A673 (cell line): ENCODE results near the gene DOCK8. TPM values are rescaled to one million over a fixed set of nuclear protein-coding genes. Genes with fewer than 3 reads are reported as not detected.

ENCODE experiments used
- BruUV-seq: library from RNA; stranded (reverse); fragments of 400-500 nt; replicated peaks from 2 replicates; lab custom pipeline; 2021; lab: Mats Ljungman, UMichigan
- CTCF ChIA-PET: fragments of 300-600 bp; sonication (Branson Sonifier 250); formaldehyde crosslinking; loops from one replicate; lab custom pipeline; 2022; ENCODE audit warnings: antibody characterized with exemption; lab: Charles Lee
- POLR2A ChIA-PET: fragments of 300-600 bp; sonication (Branson Sonifier 250); formaldehyde crosslinking; loops from one replicate; lab custom pipeline; 2022; ENCODE audit warnings: antibody characterized with exemption; ENCODE audit not compliant: low non-redundant PET; lab: Charles Lee
- DNase-seq: peaks from one replicate; pipeline ENCODE4 v3.0.0-alpha.2; 2015; ENCODE audit warnings: low spot score
- H3K27ac ChIP-seq: fragments of 200-600 bp; sonication (generic); 2 replicates; pipeline ENCODE4 v1.5.1; 2016; ENCODE audit warnings: mixed run types, low read depth, mild to moderate bottlenecking, mixed read lengths, antibody characterized with exemption, low read length; ENCODE audit not compliant: poor library complexity, severe bottlenecking
- H3K27me3 ChIP-seq: fragments of 200-600 bp; sonication (generic); replicated peaks from 2 replicates; pipeline ENCODE4 v1.6.1; 2017; ENCODE audit warnings: mixed run types, low read depth, mild to moderate bottlenecking, mixed read lengths, antibody characterized with exemption, low read length; ENCODE audit not compliant: insufficient read depth, poor library complexity
- H3K36me3 ChIP-seq: fragments of 200-600 bp; sonication (generic); 2 replicates; pipeline ENCODE4 v1.6.1; 2016; ENCODE audit warnings: mixed run types, mild to moderate bottlenecking, mixed read lengths, antibody characterized with exemption, low read length; ENCODE audit not compliant: insufficient read depth, poor library complexity, severe bottlenecking
- H3K4me1 ChIP-seq: fragments of 200-600 bp; sonication (generic); 2 replicates; pipeline ENCODE4 v1.6.1; 2017; ENCODE audit warnings: mixed run types, mild to moderate bottlenecking, mixed read lengths, antibody characterized with exemption, low read length; ENCODE audit not compliant: insufficient read depth, poor library complexity, severe bottlenecking
- H3K4me3 ChIP-seq: fragments of 200-600 bp; sonication (generic); 2 replicates; pipeline ENCODE4 v1.5.1; 2016; ENCODE audit warnings: low read depth, mixed run types, mild to moderate bottlenecking, mixed read lengths, low read length; ENCODE audit not compliant: poor library complexity, severe bottlenecking
- H3K9me3 ChIP-seq: fragments of 200-600 bp; sonication (generic); 2 replicates; pipeline ENCODE4 v1.6.1; 2016; ENCODE audit warnings: mixed run types, low read depth, mild to moderate bottlenecking, mixed read lengths, antibody characterized with exemption, low read length; ENCODE audit not compliant: poor library complexity, severe bottlenecking
- CTCF ChIP-seq: fragments of 300-800, 200-600 bp; sonication (generic); conservative IDR thresholded peaks from 2 replicates; pipeline ENCODE4 v1.5.1; 2017; ENCODE audit warnings: low read depth, mild to moderate bottlenecking, antibody characterized with exemption, low read length, moderate library complexity, mixed read lengths
- EZH2 ChIP-seq: fragments of 200-600 bp; sonication (generic); IDR thresholded peaks from 2 replicates; pipeline ENCODE4 v1.6.1; 2017; ENCODE audit warnings: borderline replicate concordance, low read depth, mild to moderate bottlenecking, mixed read lengths, antibody characterized with exemption, low read length; ENCODE audit not compliant: poor library complexity, severe bottlenecking
- intact Hi-C: fragments of 100-400 bp; cut with micrococcal nuclease; formaldehyde crosslinking; loops from one replicate; pipeline ENCODE4 v1.10.0; 2022; ENCODE audit not compliant: unreplicated experiment
- total RNA-seq: library from RNA; stranded (reverse); gene quantifications from 2 replicates; pipeline ENCODE4 v1.2.3, GENCODE V29; 2021

Gene DOCK8
- total RNA-seq, 1 experiment from 2014 or later = not detected

GRCh38 chr9:224026-224425 lies 9.4 kb downstream of the DOCK8 start:
- intact Hi-C loops = no loop called here
- no TSS peak for BruUV-seq
- CTCF ChIA-PET = no interaction called here
- Histone ChIP-seq H3K36me3 (no peaks in the 10 kb centered on the region), H3K4me1 (peaks cover 3% of the 10 kb centered on the region), H3K27me3 (peaks cover 64% of the 10 kb centered on the region), H3K9me3 (no peaks in the 10 kb centered on the region), H3K27ac (no peak overlapping the region), H3K4me3 (no peak overlapping the region)
- POLR2A ChIA-PET = no interaction called here
- peak; percentile 42 for DNase-seq
- TF ChIP-seq EZH2 (no peak), CTCF (no peak)

GRCh38 chr9:224582-225520 lies 10.2 kb downstream of the DOCK8 start:
- intact Hi-C loops = no loop called here
- H3K27ac ChIP-seq = no peak overlapping the region
- peak; percentile 11 for DNase-seq
- TF ChIP-seq EZH2 = no peak
- TF ChIP-seq CTCF = no peak
- no peaks in the 10 kb centered on the region for H3K9me3 ChIP-seq
- H3K4me3 ChIP-seq = no peak overlapping the region
- peaks cover 3% of the 10 kb centered on the region for H3K4me1 ChIP-seq
- H3K36me3 ChIP-seq = no peaks in the 10 kb centered on the region
- POLR2A ChIA-PET = no interaction called here
- peaks cover 64% of the 10 kb centered on the region for H3K27me3 ChIP-seq
- CTCF ChIA-PET = no interaction called here
- no TSS peak for BruUV-seq

DNA sequence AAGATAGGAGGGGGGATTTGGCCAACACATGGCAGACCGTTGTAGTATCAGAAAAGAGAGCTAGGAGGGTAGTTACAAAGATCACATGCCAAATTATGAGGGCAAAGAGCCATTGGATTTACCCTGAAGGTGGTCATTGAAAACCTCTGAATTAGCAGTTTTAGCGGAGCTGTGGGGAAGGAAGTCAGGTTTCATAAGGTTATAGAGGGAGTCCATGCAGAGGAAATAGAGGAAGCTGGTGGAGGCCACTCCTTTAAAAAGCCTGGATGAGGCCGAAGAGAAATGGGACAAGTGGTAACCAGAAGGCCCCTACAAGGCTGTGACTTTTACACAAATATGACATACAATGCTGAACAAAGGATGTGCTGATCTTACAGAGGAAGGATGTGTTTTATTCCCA lies 13.2 kb downstream of the DOCK8 start:
- Histone ChIP-seq H3K27me3 (peaks cover 52% of the 10 kb centered on the region), H3K4me1 (peaks cover 3% of the 10 kb centered on the region), H3K9me3 (no peaks in the 10 kb centered on the region), H3K36me3 (no peaks in the 10 kb centered on the region), H3K27ac (no peak overlapping the region), H3K4me3 (no peak overlapping the region)
- TF ChIP-seq EZH2 (no peak), CTCF (no peak)
- ChIA-PET POLR2A (no interaction called here), CTCF (no interaction called here)
- intact Hi-C loops = no loop called here
- DNase-seq = no peak
- no TSS peak for BruUV-seq
